Neutrophil (primary cell): ENCODE results near the gene ANTKMT.

Source experiments
- H3K27ac ChIP-seq: fragments of 200-600 bp; sonication (generic); 2 replicates; pipeline ENCODE4 v1.5.1; 2016; ENCODE audit warnings: mild to moderate bottlenecking, moderate library complexity
- H3K27me3 ChIP-seq: fragments of 200-600 bp; sonication (generic); 2 replicates; pipeline ENCODE4 v1.6.0; 2016; ENCODE audit warnings: mild to moderate bottlenecking
- H3K36me3 ChIP-seq: fragments of 200-600 bp; sonication (generic); 2 replicates; pipeline ENCODE4 v1.5.1; 2017
- H3K4me1 ChIP-seq, 2 experiments: fragments of 200-600 bp in 1 of 2; sonication (generic) in 1 of 2; 1 replicate in 1 of 2; 2 replicates in 1 of 2; pipeline versions ENCODE4 v1.5.1 to v1.6.1; 2013 to 2016; ENCODE audit warnings: low read depth in 1 of 2, low read length in 1 of 2, mild to moderate bottlenecking in 1 of 2, moderate library complexity in 1 of 2; ENCODE audit not compliant: control insufficient read depth in 1 of 2, insufficient read depth in 1 of 2
- H3K4me3 ChIP-seq, 2 experiments: fragments of 200-600 bp in 1 of 2; sonication (generic) in 1 of 2; 1 replicate in 1 of 2; 2 replicates in 1 of 2; pipeline ENCODE4 v1.5.1; 2013 to 2016; ENCODE audit warnings: low read depth in 1 of 2, low read length in 1 of 2, mild to moderate bottlenecking in 1 of 2, moderate library complexity in 1 of 2
- H3K9me3 ChIP-seq: fragments of 200-600 bp; sonication (generic); 2 replicates; pipeline ENCODE4 v1.5.1; 2016
- CTCF ChIP-seq: fragments of 200-600 bp; sonication (generic); IDR thresholded peaks from 2 replicates; pipeline ENCODE4 v1.5.1; 2016; ENCODE audit warnings: antibody characterized with exemption

The ANTKMT gene

GRCh38 chr16:680625-680945 lies 40.4 kb upstream of the ANTKMT start:
- TF ChIP-seq CTCF = no peak
- Histone ChIP-seq H3K27me3 (peaks cover 28% of the 10 kb centered on the region), H3K4me1 (peaks cover 43 to 69% of the 10 kb centered on the region in 2 experiments), H3K36me3 (peaks cover 14% of the 10 kb centered on the region), H3K9me3 (no peaks in the 10 kb centered on the region), H3K4me3 (peak overlapping the region; percentile 83 to 91), H3K27ac (peak overlapping the region; percentile 86)

DNA sequence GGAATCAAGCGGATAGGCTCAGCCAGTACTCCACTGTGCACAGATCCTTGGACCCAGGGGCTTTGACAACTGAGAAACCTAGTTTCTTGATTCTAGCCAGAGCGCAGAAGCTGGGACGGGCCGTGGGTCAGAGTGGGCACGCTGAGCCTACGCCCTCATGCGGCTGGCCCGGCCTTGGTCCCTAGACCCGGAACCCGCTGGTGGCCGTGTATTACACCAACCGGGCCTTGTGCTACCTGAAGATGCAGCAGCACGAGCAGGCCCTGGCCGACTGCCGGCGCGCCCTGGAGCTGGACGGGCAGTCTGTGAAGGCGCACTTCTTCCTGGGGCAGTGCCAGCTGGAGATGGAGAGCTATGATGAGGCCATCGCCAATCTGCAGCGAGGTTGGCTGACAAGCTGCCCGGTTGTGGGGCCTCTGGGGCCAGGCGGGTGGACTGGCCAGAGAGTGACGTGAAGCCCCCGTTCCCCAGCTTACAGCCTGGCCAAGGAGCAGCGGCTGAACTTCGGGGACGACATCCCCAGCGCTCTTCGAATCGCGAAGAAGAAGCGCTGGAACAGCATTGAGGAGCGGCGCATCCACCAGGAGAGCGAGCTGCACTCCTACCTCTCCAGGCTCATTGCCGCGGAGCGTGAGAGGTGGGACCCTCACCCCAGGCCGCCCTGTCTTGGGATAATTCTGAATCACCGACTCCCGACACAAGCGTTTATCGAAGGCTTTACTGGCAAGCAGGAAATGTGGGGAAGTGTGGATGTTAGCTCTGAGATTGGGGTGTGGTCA lies 39.8 kb upstream of the ANTKMT start:
- no peak for TF ChIP-seq CTCF
- H3K9me3 ChIP-seq = no peaks in the 10 kb centered on the region
- H3K36me3 ChIP-seq = peaks cover 14% of the 10 kb centered on the region
- H3K4me1 ChIP-seq = peaks cover 43 to 70% of the 10 kb centered on the region in 2 experiments
- peaks cover 22% of the 10 kb centered on the region for H3K27me3 ChIP-seq
- peak overlapping the region; percentile 86 for H3K27ac ChIP-seq
- peak overlapping the region; percentile 83 to 91 for H3K4me3 ChIP-seq

- no peak overlapping the region for H3K27ac ChIP-seq
- no peak for TF ChIP-seq CTCF
- peaks cover 39 to 63% of the 10 kb centered on the region in 2 experiments for H3K4me1 ChIP-seq
- H3K27me3 ChIP-seq = peaks cover 15% of the 10 kb centered on the region
- no peaks in the 10 kb centered on the region for H3K9me3 ChIP-seq
- peaks cover 19% of the 10 kb centered on the region for H3K36me3 ChIP-seq
- peak overlapping the region in 1 of 2 experiments; percentile 2 for H3K4me3 ChIP-seq
Observed at GRCh38 chr16:681746-682427, 39.1 kb upstream of the ANTKMT start.

DNA sequence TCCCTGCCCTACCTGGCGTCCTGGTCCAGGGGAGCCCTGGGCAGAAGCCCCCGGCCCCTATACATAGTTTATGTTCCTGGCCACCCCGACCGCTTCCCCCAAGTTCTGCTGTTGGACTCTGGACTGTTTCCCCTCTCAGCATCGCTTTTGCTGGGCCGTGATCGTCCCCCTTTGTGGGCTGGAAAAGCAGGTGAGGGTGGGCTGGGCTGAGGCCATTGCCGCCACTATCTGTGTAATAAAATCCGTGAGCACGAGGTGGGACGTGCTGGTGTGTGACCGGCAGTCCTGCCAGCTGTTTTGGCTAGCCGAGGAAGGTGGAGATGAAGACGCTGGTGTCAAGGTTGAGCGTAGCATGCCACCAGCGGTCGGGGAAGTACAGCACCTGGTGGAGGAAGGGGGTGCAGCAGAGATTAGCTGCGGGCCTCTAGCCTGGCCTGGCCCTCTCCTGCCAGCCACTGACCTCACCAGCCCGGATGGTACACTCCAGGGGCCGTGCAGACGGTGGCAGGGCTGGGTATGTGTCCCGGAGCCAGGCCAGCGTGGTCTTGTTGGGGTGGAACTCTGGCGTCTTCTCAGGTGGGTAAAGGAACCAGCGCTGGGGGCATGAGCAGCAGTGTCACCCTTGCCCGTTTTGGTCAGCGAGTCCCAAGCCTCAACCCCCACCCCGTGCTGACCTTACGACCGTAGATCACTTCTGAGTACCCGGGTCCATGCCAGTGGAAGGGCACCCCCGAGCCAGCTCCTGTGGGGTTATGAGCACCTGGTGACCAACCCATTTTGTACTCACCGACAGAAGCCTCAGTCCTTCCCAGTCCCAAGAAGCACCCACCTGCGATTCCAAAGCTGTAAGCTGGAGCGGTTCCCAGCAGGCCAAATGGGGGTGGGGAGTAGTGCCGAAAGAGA lies 38.2 kb upstream of the ANTKMT start:
- no peak for TF ChIP-seq CTCF
- H3K27ac ChIP-seq = no peak overlapping the region

DNA sequence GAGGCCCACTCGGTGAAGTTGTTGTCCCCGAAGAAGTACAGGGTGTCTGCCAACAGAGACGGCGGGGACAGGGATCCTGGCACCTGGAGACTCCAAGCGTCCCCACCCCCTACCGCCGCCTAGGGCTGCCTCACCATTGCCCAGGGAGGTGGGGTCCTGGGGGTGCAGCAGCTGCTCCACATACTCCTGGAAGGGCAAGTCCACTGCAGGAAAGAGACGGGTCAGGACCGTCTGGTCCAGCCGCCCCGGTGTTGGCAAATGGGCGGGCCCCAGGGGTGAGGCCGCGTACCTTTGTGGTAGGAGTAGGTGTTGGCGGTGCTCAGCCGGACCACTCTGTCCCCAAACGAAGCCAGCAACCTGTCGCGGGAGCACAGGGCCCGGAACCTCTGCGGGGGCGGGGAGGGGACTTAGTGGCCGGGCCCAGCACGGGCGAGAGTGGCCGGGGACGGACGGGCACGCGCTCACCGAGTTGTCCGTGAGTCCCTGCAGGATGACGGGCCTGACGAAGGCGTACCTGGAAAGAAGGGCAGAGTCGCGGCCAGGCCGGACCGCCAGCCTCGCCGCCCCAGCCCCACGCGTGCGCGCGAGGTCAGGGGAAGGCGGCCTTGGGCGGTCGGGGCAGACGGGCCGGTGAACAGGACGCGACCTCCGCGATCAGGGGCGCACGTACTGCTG lies 37.4 kb upstream of the ANTKMT start:
- H3K4me1 ChIP-seq = peaks cover 33 to 53% of the 10 kb centered on the region in 2 experiments
- H3K9me3 ChIP-seq = no peaks in the 10 kb centered on the region
- peak overlapping the region; percentile 88 for H3K27ac ChIP-seq
- H3K27me3 ChIP-seq = no peaks in the 10 kb centered on the region
- H3K36me3 ChIP-seq = peaks cover 20% of the 10 kb centered on the region
- TF ChIP-seq CTCF = no peak
- peak overlapping the region; percentile 81 to 82 for H3K4me3 ChIP-seq

More for the DNA sequence above, 38.2 kb upstream of the ANTKMT start:
- Histone ChIP-seq H3K4me1 (peaks cover 33 to 54% of the 10 kb centered on the region in 2 experiments), H3K27me3 (peaks cover 7% of the 10 kb centered on the region), H3K4me3 (no peak overlapping the region), H3K9me3 (no peaks in the 10 kb centered on the region), H3K36me3 (peaks cover 20% of the 10 kb centered on the region)
